GM23338 (cell line): ENCODE measurements around the gene DUOX1. TPM values are rescaled to one million over a fixed set of nuclear protein-coding genes. Genes with fewer than 3 reads are reported as not detected.

Experiments
- ATAC-seq: fragments of 200-7000 bp; cut with Tn5 transposase; 3 replicates; pipeline ENCODE4 v1.9.1; 2020
- DNase-seq: peaks from one replicate; pipeline ENCODE4 v3.0.0-alpha.2; 2015; ENCODE audit warnings: low spot score
- H2AFZ ChIP-seq: fragments of 200-600 bp; sonication (generic); 2 replicates; pipeline ENCODE4 v1.8.0; 2016; ENCODE audit warnings: antibody characterized with exemption, mild to moderate bottlenecking, moderate library complexity
- H3F3A ChIP-seq: fragments of 200-600 bp; sonication (generic); replicated peaks from 2 replicates; pipeline ENCODE4 v1.8.0; 2017; ENCODE audit warnings: antibody characterized with exemption, mixed run types, low read depth
- H3K27ac ChIP-seq: fragments of 200-600 bp; sonication (generic); 2 replicates; pipeline ENCODE4 v1.6.1; 2016; ENCODE audit warnings: low read depth
- H3K27me3 ChIP-seq: fragments of 200-600 bp; sonication (generic); 2 replicates; pipeline ENCODE4 v1.8.0; 2016; ENCODE audit warnings: mild to moderate bottlenecking, mixed run types, moderate library complexity; ENCODE audit not compliant: insufficient read depth
- H3K36me3 ChIP-seq: fragments of 200-600 bp; sonication (generic); 2 replicates; pipeline ENCODE4 v1.8.0; 2016; ENCODE audit warnings: mild to moderate bottlenecking; ENCODE audit not compliant: insufficient read depth
- H3K4me1 ChIP-seq: fragments of 200-600 bp; sonication (generic); 2 replicates; pipeline ENCODE4 v1.8.0; 2016; ENCODE audit warnings: mild to moderate bottlenecking, moderate library complexity; ENCODE audit not compliant: insufficient read depth
- H3K4me2 ChIP-seq: fragments of 200-600 bp; sonication (generic); 2 replicates; pipeline ENCODE4 v1.7.1; 2017; ENCODE audit warnings: mixed run types
- H3K4me3 ChIP-seq: fragments of 200-600 bp; sonication (generic); 2 replicates; pipeline ENCODE4 v1.6.1; 2016; ENCODE audit warnings: mixed run types
- H3K79me2 ChIP-seq: fragments of 200-600 bp; sonication (generic); replicated peaks from 2 replicates; pipeline ENCODE4 v1.8.0; 2017; ENCODE audit warnings: mild to moderate bottlenecking; ENCODE audit not compliant: insufficient read depth
- H3K9me2 ChIP-seq: fragments of 200-600 bp; sonication (generic); 2 replicates; pipeline ENCODE4 v1.8.0; 2017; ENCODE audit not compliant: insufficient read depth
- H4K20me1 ChIP-seq: fragments of 200-600 bp; sonication (generic); replicated peaks from 2 replicates; pipeline ENCODE4 v1.8.0; 2017; ENCODE audit warnings: mild to moderate bottlenecking; ENCODE audit not compliant: insufficient read depth
- H3K27ac Mint-ChIP-seq: 2 replicates; pipeline ENCODE4 v1.8.0; 2020; ENCODE audit warnings: inconsistent platforms, mild to moderate bottlenecking, moderate library complexity, mixed read lengths
- H3K27me3 Mint-ChIP-seq: 3 replicates; pipeline ENCODE4 v1.8.0; 2022; ENCODE audit warnings: low read depth, mild to moderate bottlenecking, moderate library complexity, mixed read lengths, inconsistent platforms; ENCODE audit not compliant: insufficient read depth, poor library complexity
- H3K36me3 Mint-ChIP-seq: 3 replicates; pipeline ENCODE4 v1.8.0; 2021; ENCODE audit warnings: low read depth, mild to moderate bottlenecking, inconsistent platforms, moderate library complexity, mixed read lengths
- H3K4me1 Mint-ChIP-seq: 3 replicates; pipeline ENCODE4 v1.8.0; 2020; ENCODE audit warnings: mild to moderate bottlenecking, inconsistent platforms, mixed read lengths
- H3K4me3 Mint-ChIP-seq: 3 replicates; pipeline ENCODE4 v1.8.0; 2021; ENCODE audit warnings: moderate library complexity, mild to moderate bottlenecking, inconsistent platforms, mixed read lengths
- H3K9me3 Mint-ChIP-seq: 3 replicates; pipeline ENCODE4 v1.8.0; 2020; ENCODE audit warnings: moderate library complexity, mild to moderate bottlenecking, inconsistent platforms, mixed read lengths
- CREB1 ChIP-seq: fragments of 250-450 bp; sonication (Bioruptor Pico); IDR thresholded peaks from 2 replicates; pipeline ENCODE4 v1.5.0; 2020; ENCODE audit warnings: low read depth, mild to moderate bottlenecking, moderate library complexity
- ETS1 ChIP-seq: IDR thresholded peaks from 2 replicates; pipeline ENCODE4 v1.6.1; 2016; ENCODE audit warnings: antibody characterized with exemption
- EZH2 ChIP-seq: fragments of 200-600 bp; sonication (generic); IDR thresholded peaks from one replicate; pipeline ENCODE4 v1.8.0; 2017; ENCODE audit warnings: antibody characterized with exemption, mild to moderate bottlenecking, low read depth; ENCODE audit not compliant: unreplicated experiment
- EZH2phosphoT487 ChIP-seq: fragments of 200-600 bp; sonication (generic); IDR thresholded peaks from one replicate; pipeline ENCODE4 v1.8.1; 2018; ENCODE audit warnings: antibody characterized with exemption; ENCODE audit not compliant: unreplicated experiment
- JUNB ChIP-seq: IDR thresholded peaks from one replicate; pipeline ENCODE4 v1.6.1; 2016; ENCODE audit warnings: antibody characterized with exemption; ENCODE audit not compliant: unreplicated experiment
- NANOG ChIP-seq: IDR thresholded peaks from 2 replicates; pipeline ENCODE4 v1.6.1; 2016; ENCODE audit warnings: antibody characterized with exemption, borderline replicate concordance
- POLR2AphosphoS5 ChIP-seq: IDR thresholded peaks from 2 replicates; pipeline ENCODE4 v1.6.1; 2016; ENCODE audit warnings: antibody characterized with exemption, low read depth
- REST ChIP-seq: IDR thresholded peaks from one replicate; pipeline ENCODE4 v1.6.1; 2018; ENCODE audit warnings: antibody characterized with exemption; ENCODE audit not compliant: unreplicated experiment
- STAT1 ChIP-seq: IDR thresholded peaks from one replicate; pipeline ENCODE4 v1.6.1; 2016; ENCODE audit warnings: antibody characterized with exemption; ENCODE audit not compliant: unreplicated experiment
- ZNF114 ChIP-seq: fragments of 250-450 bp; sonication (Bioruptor Pico); IDR thresholded peaks from 2 replicates; pipeline ENCODE4 v1.5.0; 2020; ENCODE audit warnings: mild to moderate bottlenecking, moderate library complexity
- polyA plus RNA-seq: library from polyadenylated mRNA; unstranded; fragments of >200 nt; fragmentation: Nextera tagmentation; extraction: Ambion mirVana; gene quantifications from 2 replicates; pipeline ENCODE4 v1.2.1, GENCODE V29; 2016
- total RNA-seq: library from RNA; depleted of rRNA; stranded (reverse); fragments of >200 nt; shearing (Covaris generic); gene quantifications from 2 replicates; pipeline ENCODE4 v1.2.3, GENCODE V29; 2014
- TF ChIP-seq, protein P1 (sequence below): fragments of 250-450 bp; sonication (Bioruptor Pico); IDR thresholded peaks from 2 replicates; pipeline ENCODE4 v1.5.0; 2020; ENCODE audit warnings: mild to moderate bottlenecking, moderate library complexity
- TF ChIP-seq, protein P2 (sequence below), 2 experiments: fragments of 200-600 bp in 1 of 2; sonication (generic) in 1 of 2; conservative IDR thresholded peaks; 2 replicates each; pipeline versions ENCODE4 v1.5.1 to v1.6.1; 2016 to 2017; ENCODE audit warnings: antibody characterized with exemption in 2 of 2, low read depth in 2 of 2, mild to moderate bottlenecking in 2 of 2, moderate library complexity in 1 of 2

The DUOX1 gene
- total and polyA plus RNA-seq, 2 experiments from 2014 or later: 0.69 to 0.73 TPM

DNA sequence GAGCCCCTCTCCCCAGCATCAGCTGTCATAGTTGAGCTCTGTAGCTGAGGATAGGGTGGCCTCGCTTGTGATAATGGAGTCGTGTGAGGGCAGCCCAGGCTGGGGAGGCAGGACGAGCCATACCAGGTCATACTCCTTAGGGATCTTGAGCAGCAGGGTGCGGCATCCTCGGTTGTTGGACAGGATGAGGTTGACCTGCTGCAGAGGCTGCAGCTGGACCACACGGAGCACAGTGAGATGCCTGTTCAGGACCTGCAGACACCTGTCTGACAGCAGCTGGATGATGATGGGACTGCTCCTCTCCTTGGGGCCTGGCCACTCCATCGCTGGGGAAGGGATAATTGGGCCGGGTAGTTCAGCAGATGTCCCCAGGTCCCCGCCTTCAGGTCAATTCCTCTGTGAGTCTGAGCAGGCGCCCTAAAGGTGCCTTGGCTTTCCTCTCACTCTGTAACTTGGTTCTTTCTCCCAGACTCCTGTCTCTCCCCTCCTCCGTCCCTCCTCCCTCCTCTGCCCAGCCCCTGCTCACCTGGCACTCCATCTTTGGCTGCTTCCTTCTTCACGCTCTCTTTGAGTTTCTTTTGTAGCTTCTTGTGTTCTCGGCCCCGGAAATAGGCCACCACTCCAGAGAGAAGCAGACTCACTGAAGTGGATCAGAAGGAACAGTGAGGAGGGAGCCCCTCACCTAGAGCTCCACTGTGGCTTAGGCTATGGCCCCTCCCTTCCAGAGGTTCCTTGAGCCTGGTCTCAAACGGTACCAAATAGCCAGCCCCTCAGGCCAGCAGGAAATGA lies 23.6 kb upstream of the DUOX1 start:
- DNase-seq: no peak
- Histone ChIP-seq H3K36me3 (no peaks in the 10 kb centered on the region), H3K4me3 (no peak overlapping the region), H3K27ac (no peak overlapping the region), H4K20me1 (no peaks in the 10 kb centered on the region), H3K4me2 (no peak overlapping the region), H3K27me3 (peaks cover 29% of the 10 kb centered on the region), H3F3A (no peaks in the 10 kb centered on the region), H3K9me2 (no peaks in the 10 kb centered on the region), H3K79me2 (no peaks in the 10 kb centered on the region), H2AFZ (no peak overlapping the region), H3K4me1 (peaks cover 4% of the 10 kb centered on the region)
- H3K4me1 Mint-ChIP-seq: peaks cover 8% of the 10 kb centered on the region
- no peak overlapping the region for H3K4me3 Mint-ChIP-seq
- no peak for TF ChIP-seq CREB1 (CRISPR knock-in tag)
- TF ChIP-seq NANOG: no peak
- TF ChIP-seq POLR2AphosphoS5: no peak
- no peak for TF ChIP-seq EZH2
- TF ChIP-seq, protein P1, sequence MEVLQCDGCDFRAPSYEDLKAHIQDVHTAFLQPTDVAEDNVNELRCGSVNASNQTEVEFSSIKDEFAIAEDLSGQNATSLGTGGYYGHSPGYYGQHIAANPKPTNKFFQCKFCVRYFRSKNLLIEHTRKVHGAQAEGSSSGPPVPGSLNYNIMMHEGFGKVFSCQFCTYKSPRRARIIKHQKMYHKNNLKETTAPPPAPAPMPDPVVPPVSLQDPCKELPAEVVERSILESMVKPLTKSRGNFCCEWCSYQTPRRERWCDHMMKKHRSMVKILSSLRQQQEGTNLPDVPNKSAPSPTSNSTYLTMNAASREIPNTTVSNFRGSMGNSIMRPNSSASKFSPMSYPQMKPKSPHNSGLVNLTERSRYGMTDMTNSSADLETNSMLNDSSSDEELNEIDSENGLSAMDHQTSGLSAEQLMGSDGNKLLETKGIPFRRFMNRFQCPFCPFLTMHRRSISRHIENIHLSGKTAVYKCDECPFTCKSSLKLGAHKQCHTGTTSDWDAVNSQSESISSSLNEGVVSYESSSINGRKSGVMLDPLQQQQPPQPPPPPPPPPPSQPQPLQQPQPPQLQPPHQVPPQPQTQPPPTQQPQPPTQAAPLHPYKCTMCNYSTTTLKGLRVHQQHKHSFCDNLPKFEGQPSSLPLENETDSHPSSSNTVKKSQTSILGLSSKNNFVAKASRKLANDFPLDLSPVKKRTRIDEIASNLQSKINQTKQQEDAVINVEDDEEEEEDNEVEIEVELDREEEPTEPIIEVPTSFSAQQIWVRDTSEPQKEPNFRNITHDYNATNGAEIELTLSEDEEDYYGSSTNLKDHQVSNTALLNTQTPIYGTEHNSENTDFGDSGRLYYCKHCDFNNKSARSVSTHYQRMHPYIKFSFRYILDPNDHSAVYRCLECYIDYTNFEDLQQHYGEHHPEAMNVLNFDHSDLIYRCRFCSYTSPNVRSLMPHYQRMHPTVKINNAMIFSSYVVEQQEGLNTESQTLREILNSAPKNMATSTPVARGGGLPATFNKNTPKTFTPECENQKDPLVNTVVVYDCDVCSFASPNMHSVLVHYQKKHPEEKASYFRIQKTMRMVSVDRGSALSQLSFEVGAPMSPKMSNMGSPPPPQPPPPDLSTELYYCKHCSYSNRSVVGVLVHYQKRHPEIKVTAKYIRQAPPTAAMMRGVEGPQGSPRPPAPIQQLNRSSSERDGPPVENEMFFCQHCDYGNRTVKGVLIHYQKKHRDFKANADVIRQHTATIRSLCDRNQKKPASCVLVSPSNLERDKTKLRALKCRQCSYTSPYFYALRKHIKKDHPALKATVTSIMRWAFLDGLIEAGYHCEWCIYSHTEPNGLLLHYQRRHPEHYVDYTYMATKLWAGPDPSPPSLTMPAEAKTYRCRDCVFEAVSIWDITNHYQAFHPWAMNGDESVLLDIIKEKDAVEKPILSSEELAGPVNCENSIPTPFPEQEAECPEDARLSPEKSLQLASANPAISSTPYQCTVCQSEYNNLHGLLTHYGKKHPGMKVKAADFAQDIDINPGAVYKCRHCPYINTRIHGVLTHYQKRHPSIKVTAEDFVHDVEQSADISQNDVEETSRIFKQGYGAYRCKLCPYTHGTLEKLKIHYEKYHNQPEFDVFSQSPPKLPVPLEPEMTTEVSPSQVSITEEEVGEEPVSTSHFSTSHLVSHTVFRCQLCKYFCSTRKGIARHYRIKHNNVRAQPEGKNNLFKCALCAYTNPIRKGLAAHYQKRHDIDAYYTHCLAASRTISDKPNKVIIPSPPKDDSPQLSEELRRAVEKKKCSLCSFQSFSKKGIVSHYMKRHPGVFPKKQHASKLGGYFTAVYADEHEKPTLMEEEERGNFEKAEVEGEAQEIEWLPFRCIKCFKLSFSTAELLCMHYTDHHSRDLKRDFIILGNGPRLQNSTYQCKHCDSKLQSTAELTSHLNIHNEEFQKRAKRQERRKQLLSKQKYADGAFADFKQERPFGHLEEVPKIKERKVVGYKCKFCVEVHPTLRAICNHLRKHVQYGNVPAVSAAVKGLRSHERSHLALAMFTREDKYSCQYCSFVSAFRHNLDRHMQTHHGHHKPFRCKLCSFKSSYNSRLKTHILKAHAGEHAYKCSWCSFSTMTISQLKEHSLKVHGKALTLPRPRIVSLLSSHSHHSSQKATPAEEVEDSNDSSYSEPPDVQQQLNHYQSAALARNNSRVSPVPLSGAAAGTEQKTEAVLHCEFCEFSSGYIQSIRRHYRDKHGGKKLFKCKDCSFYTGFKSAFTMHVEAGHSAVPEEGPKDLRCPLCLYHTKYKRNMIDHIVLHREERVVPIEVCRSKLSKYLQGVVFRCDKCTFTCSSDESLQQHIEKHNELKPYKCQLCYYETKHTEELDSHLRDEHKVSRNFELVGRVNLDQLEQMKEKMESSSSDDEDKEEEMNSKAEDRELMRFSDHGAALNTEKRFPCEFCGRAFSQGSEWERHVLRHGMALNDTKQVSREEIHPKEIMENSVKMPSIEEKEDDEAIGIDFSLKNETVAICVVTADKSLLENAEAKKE (CRISPR knock-in tag): no peak
- TF ChIP-seq EZH2phosphoT487: no peak
- TF ChIP-seq STAT1: no peak
- TF ChIP-seq, protein P2, sequence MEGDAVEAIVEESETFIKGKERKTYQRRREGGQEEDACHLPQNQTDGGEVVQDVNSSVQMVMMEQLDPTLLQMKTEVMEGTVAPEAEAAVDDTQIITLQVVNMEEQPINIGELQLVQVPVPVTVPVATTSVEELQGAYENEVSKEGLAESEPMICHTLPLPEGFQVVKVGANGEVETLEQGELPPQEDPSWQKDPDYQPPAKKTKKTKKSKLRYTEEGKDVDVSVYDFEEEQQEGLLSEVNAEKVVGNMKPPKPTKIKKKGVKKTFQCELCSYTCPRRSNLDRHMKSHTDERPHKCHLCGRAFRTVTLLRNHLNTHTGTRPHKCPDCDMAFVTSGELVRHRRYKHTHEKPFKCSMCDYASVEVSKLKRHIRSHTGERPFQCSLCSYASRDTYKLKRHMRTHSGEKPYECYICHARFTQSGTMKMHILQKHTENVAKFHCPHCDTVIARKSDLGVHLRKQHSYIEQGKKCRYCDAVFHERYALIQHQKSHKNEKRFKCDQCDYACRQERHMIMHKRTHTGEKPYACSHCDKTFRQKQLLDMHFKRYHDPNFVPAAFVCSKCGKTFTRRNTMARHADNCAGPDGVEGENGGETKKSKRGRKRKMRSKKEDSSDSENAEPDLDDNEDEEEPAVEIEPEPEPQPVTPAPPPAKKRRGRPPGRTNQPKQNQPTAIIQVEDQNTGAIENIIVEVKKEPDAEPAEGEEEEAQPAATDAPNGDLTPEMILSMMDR (conservative IDR thresholded peaks at IDR 0.05; ENCODE audit: low read depth in 2 of 2): no peak
- TF ChIP-seq REST: no peak
- TF ChIP-seq JUNB: no peak
- no peak for TF ChIP-seq ZNF114 (CRISPR knock-in tag)
- TF ChIP-seq ETS1: no peak
- H3K9me3 Mint-ChIP-seq: no peaks in the 10 kb centered on the region
- H3K36me3 Mint-ChIP-seq: no peaks in the 10 kb centered on the region
- no peak for ATAC-seq
- no peak overlapping the region for H3K27ac Mint-ChIP-seq
- peaks cover 28% of the 10 kb centered on the region for H3K27me3 Mint-ChIP-seq
